Brain microvascular endothelial cell (primary cell): Measurements from ENCODE around the gene SMPDL3B.
"Not testable (repeated sequence)": the region's sequence is repeated elsewhere in the genome, so short reads cannot be mapped to it uniquely, and the experiment has no call there.

Experiments
- DNase-seq: peaks from one replicate; pipeline ENCODE4 v3.0.0-alpha.2; 2020
- H3K27ac ChIP-seq: fragments of 250-450 bp; sonication (Bioruptor Pico); 2 replicates; pipeline ENCODE4 v1.5.1; 2020; ENCODE audit warnings: mild to moderate bottlenecking, moderate library complexity
- H3K27me3 ChIP-seq: fragments of 250-450 bp; sonication (Bioruptor Pico); replicated peaks from 2 replicates; pipeline ENCODE4 v1.5.1; 2020; ENCODE audit warnings: mild to moderate bottlenecking
- H3K36me3 ChIP-seq: fragments of 250-450 bp; sonication (Bioruptor Pico); replicated peaks from 2 replicates; pipeline ENCODE4 v1.5.1; 2020; ENCODE audit warnings: mild to moderate bottlenecking
- H3K4me3 ChIP-seq: 2 replicates; pipeline ENCODE4 v1.5.1; 2011; ENCODE audit warnings: low read depth, mild to moderate bottlenecking, control low read depth, low read length, moderate library complexity
- in situ Hi-C: cut with HindIII; loops from 2 replicates; pipeline ENCODE4 v1.10.0; 2017; ENCODE audit warnings: low sequenced_read_pairs, low pct_ligation_motif_present
- TF ChIP-seq, protein P1 (sequence below): IDR thresholded peaks from 2 replicates; pipeline ENCODE4 v1.5.1; 2011; ENCODE audit warnings: low read depth, mild to moderate bottlenecking, moderate library complexity, low read length, control low read depth, inconsistent platforms; ENCODE audit errors: missing control alignments

The SMPDL3B gene

DNA sequence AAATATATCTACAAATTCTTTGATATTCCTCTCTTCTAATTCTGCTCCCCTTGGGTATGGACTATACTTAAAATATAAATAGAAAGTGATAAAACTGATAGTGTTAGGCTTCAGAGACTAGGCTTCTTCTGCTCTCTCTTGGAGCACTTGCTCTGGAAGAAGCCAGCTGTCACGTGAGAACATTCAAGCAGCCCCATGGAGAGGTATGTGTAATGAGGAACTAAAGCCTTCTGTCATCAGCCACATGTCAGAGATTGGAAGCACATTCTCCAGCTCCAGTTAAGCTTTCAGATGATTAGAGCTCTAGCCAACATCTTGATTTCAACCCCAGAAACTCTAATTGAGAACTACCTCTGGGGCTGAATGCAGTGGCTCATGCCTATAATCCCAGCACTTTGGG, 59.3 kb downstream of the SMPDL3B start:
- DNase-seq, result no peak
- no peak overlapping the region for H3K4me3 ChIP-seq
- H3K36me3 ChIP-seq, result peaks cover 48% of the 10 kb centered on the region
- H3K27me3 ChIP-seq, result no peaks in the 10 kb centered on the region
- in situ Hi-C loops, result no loop called here
- no peak overlapping the region for H3K27ac ChIP-seq
- TF ChIP-seq, protein P1, sequence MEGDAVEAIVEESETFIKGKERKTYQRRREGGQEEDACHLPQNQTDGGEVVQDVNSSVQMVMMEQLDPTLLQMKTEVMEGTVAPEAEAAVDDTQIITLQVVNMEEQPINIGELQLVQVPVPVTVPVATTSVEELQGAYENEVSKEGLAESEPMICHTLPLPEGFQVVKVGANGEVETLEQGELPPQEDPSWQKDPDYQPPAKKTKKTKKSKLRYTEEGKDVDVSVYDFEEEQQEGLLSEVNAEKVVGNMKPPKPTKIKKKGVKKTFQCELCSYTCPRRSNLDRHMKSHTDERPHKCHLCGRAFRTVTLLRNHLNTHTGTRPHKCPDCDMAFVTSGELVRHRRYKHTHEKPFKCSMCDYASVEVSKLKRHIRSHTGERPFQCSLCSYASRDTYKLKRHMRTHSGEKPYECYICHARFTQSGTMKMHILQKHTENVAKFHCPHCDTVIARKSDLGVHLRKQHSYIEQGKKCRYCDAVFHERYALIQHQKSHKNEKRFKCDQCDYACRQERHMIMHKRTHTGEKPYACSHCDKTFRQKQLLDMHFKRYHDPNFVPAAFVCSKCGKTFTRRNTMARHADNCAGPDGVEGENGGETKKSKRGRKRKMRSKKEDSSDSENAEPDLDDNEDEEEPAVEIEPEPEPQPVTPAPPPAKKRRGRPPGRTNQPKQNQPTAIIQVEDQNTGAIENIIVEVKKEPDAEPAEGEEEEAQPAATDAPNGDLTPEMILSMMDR, result no peak

DNA sequence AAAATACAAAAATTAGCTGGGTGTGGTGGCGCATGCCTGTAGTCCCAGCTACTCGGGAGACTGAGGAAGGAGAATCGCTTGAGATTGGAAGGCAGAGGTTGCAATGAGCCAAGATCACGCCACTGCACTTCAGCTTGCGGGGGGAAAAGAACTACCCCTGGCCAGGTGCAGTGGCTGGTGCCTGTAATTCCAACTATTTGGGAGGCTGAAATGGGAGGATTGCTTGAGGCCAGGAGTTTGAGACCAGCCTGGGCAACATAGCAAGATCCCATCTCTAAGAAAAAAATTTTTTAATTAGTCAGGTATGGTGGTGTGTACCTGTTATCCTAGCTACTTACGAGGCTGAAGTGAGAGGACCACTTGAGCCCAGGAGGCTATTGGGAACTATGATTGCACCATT, 59.7 kb downstream of the SMPDL3B start:
- peaks cover 46% of the 10 kb centered on the region for H3K36me3 ChIP-seq

DNA sequence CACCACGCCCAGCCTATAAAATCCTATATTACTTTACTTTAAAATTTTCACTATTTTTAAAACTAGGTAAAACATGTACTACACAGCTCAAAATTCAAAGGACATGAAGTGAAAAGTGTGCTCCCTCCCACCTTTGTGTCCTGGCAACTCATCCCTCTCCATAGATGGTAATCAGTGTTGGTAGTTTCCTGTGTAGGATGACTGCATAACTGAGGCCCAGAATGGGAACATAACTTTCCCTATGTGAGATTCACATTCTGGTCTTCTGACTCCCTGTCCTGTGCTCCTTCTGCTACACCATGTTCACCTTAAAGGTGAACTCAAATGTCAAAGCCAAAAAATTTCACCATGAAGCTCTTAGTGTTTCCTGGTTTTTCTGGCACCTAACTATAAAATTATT, 64.3 kb downstream of the SMPDL3B start:
- no peak for DNase-seq
- no peak overlapping the region for H3K4me3 ChIP-seq
- TF ChIP-seq, protein P1, result no peak
- H3K36me3 ChIP-seq, result peaks cover 43% of the 10 kb centered on the region
- no peak overlapping the region for H3K27ac ChIP-seq
- no peaks in the 10 kb centered on the region for H3K27me3 ChIP-seq
- in situ Hi-C loops, result no loop called here

More for the DNA sequence above, 59.7 kb downstream of the SMPDL3B start:
- DNase-seq, H3K27ac ChIP-seq, in situ Hi-C loops, H3K4me3 ChIP-seq, H3K27me3 ChIP-seq: not testable (repeated sequence)

DNA sequence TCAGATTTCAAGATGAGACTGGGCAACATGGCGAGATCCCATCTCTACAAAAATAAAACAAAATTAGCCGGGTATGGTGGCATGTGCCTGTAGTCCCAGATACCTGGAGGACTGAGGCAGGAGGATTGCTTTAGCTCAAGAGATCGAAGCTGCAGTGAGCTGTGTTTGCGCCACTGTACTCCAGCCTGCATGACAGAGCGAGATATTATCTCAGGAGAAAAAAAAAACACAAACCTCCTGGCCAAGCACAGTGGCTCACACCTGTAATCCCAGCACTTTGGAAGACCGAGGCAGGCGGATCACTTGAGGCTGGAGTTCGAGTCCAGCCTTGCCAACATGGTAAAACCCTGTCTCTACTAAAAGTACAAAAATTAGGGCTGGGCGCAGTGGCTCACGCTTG, 67.8 kb downstream of the SMPDL3B start:
- in situ Hi-C loops, result no loop called here
- Histone ChIP-seq H3K36me3 (peaks cover 28% of the 10 kb centered on the region), H3K27ac (no peak overlapping the region), H3K4me3 (no peak overlapping the region), H3K27me3 (no peaks in the 10 kb centered on the region)
- TF ChIP-seq, protein P1, result no peak
- no peak for DNase-seq

DNA sequence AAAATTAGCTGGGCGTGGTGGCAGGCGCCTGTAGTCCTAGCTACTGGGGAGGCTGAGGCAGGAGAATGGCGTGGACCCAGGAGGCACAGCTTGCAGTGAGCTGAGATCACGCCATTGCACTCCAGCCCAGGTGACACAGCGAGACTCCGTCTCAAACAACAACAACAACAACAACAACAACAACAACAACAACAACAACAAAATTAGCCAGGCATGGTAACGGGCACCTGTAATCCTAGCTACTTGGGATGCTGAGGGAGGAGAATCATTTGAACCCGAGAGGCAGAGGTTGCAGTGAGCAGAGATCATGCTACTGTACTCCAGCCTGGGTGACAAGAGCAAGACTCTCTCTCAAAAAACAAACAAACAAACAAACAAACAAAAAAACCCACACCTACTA, 68.3 kb downstream of the SMPDL3B start:
- H3K27ac ChIP-seq, H3K4me3 ChIP-seq, in situ Hi-C loops, DNase-seq, H3K27me3 ChIP-seq: not testable (repeated sequence)
- H3K36me3 ChIP-seq, result peaks cover 23% of the 10 kb centered on the region
